HG02571 (cell line): ENCODE data around the gene ZCCHC12.

Source experiments
- ATAC-seq: cut with Tn5 transposase; IDR thresholded peaks from one replicate; pipeline ENCODE4 v1.9.1; 2021; ENCODE audit warnings: mild to moderate bottlenecking, moderate library complexity; ENCODE audit not compliant: unreplicated experiment

The ZCCHC12 gene

GRCh38 chrX:118865231-118865630 lies 41.6 kb downstream of the ZCCHC12 start:
- ATAC-seq: no peak

GRCh38 chrX:118867251-118867650 lies 43.6 kb downstream of the ZCCHC12 start:
- ATAC-seq: no peak

GRCh38 chrX:118872102-118872566 lies 48.5 kb downstream of the ZCCHC12 start:
- no peak for ATAC-seq
